Superior temporal gyrus (tissue), 1 donor: ENCODE results near the gene AP5B1.
A peak's percentile ranks its signal among the peaks of the same experiment; 100 is the strongest.
"Not testable (repeated sequence)": the region's sequence is repeated elsewhere in the genome, so short reads cannot be mapped to it uniquely, and the experiment has no call there.

ENCODE experiments used
- DNase-seq: peaks from one replicate; pipeline ENCODE4 v3.0.0-alpha.2; 2016; ENCODE audit errors: extremely low spot score

Gene AP5B1

DNA sequence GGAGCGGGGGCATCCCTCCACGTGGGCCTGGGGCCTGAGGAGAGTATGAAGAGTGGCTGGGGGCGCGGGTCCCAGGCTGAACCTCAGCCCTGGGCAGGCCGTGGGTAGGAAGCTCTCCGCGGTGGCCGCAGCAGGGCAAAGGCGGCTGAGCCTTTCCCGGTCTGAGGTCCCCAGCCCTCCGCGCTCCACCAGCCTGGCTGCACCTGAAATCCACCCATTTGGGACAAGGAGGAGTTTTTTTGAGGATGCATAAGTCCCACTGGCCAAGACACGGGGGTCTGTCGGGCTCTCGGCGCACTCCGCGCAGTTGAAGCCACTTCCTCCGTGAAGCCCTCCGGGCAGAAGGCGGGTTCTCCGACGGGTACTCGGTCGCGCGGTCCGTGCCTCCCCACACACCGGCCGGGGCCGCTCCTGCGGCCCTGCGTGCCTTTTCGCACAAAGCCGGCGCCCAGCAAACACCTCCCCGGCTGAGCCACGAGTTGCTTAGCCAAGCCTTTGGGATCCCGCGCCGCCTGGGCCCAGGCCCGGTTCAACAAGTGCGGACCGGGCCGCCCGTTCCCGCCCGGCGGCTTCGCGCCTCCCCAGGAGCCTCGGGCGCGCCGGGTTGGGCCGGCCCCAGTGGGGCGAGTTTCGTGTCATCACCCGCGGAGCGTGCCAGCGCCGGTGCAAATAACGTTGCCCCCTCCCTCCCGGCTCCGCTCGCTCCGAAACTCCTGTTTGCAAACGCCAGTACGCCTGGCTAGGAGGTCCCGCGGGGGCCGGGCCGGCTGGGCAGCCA is 5.4 kb upstream of the AP5B1 start:
- no peak for DNase-seq

- DNase-seq, result no peak
Measured at GRCh38 chr11:65785319-65786007, 4.7 kb upstream of the AP5B1 start.

DNA sequence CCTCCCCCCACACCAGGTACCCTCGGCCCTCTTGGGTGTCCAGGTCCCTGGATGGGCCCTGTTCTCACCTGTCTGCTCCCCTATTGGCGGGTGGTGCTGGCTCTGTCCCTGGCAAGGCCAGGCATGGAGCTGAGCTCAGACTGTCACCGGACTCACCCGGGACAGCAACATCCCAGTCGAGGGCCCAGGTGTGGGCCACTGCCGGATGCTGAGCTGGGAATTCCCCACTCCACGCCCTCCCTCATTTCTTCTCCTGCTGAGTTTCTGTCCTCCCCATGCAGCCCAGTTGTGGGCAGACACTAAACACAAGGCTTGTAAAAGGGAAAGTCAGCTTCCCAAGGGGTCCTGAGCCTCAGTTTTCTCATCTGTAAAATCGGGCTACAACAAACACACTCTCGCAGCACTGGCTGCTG is 2.0 kb upstream of the AP5B1 start:
- DNase-seq, result no peak

DNA sequence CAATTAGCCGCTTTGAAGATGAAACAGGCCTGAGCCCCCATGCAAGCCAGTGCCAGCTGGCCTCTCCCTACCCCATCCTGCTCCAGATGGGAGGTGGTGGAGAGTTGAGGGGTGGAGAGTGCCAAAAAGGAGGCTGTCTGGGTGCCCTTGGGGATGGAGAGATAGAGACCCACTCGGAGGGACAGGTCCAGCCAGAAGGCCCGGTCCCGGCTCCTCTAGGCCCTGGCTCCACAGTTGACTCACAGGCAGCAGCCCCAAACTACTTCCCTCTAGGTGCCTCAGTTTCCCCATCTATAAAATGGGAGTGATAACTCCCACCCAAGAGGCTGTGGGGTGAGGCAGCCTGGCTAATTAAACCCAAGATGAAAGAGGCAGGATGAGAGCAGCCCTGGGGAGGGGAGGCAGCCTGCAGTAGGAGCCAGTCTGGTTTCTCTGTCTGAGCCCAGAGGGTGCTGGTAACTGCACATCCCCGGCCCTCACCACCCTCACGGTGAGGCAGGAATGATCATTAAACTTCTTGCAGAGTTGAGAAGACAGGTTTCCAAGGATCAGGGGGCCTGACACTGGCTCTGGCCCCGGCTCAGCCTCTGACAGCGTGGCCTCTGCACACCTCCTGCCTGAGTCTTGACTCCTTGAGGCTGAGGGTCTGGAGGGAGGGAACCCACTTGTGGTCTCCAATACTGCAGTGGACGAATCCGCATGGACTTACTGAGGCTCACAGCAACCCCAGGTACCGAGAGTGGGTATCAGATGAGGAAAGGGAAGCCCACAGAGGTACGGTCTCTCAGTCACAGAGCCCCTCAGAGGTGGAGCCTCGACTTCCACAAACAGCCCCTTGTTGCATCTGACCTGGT is 1.4 kb upstream of the AP5B1 start:
- DNase-seq, result no peak

- DNase-seq, result no peak
Measured at GRCh38 chr11:65781152-65781961, 581 bp upstream of the AP5B1 start.

DNA sequence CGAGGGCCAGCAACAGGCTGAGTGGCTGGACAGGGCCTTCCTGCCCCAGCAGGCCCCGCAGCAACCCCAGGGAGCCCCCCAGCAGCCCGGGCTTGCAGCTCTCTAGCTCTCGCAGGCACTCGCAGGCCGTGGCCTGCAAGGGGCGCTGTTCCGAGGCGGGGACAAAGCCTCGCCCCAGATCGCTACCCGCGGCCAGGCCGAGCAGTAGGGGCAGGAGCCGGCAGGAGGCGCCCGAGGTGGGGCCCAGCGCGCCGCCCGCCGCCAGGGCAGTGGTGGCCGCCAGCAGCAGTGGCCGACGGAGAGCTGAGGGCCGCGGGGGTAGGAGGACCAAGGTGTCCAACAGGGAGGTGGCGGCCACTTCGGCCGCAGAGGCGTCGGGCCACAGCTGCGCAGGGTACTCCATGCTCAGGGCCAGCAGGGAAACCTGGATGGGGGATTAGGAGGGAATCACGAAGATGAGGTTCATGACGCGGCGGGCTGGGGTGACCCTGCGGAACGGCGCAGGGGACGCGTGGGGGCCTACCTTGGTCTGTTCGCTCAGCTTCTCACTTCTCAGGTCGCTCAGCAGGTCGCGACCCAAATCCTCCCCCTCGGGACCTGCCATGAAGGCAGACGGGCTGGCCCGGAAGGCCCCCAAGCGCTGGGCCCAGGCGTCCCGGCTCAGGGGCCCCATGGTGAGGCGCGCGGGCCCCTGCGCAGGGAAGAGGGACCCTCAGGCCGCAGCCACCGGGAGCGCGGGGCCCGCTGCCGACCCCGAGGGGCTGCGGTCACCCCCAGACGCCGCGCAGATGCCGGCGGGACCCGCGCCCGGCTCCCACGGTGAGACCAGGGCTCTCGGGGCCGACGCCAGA is 632 bp downstream of the AP5B1 start:
- DNase-seq, result peak; percentile 57

DNA sequence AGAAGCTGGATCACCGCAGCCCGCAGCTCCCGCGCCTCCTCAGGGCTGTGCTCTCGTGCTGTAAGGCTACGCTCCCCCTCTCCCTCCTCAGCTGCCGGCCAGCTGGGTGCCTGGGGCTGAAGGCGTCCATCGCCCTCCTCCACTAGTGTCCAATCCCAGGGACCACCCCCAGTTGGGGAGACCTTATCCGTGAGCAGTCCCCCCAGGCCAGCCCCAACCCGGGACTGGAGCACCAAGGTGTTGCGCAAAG is 1.2 kb downstream of the AP5B1 start:
- DNase-seq, result no peak

DNA sequence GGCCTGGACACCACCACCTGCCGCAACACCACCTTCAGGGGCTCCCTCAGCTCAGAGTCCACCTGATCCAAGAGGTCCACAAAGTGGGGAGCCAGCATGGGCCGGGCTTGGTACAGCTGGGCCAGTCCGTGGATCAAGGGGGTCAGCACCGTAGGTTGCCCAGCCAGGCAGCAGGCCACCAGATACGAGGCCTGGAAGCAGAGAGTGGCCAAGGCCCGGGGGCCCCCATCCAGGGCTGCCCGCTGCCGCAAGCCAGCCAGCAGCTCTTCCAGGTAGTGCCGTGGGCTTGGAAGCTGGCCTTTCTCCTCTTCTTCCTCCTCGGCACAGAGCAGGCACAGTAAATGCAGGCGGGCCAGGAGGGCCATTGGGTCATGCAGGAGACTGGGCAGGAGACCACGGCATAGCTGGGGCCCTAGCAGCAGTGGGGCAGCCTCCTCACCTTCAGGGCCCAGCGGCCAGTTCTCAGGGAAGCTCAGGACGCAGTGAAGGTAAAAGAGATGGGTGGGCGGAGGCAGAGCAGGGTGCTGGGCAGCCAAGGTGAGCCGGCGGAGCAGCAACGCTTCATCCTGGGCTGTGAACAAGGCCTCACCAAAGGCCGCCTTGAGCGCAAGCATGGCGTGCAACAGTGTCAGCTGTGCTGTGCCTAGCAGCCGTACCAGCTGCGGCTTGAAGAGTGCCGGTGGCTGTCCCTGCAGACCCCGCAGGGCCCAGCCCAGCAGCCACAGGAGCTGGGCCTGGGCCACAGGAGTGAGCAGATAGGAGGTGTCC is 1.7 kb downstream of the AP5B1 start:
- no peak for DNase-seq

GRCh38 chr11:65778431-65778900 is 2.3 kb downstream of the AP5B1 start:
- DNase-seq, result no peak

GRCh38 chr11:65777821-65778361 is 2.9 kb downstream of the AP5B1 start:
- DNase-seq, result no peak

GRCh38 chr11:65777241-65777640 is 3.5 kb downstream of the AP5B1 start:
- DNase-seq, result no peak

GRCh38 chr11:65776710-65777141 is 4.0 kb downstream of the AP5B1 start:
- no peak for DNase-seq

GRCh38 chr11:65776196-65776595 is 4.6 kb downstream of the AP5B1 start:
- no peak for DNase-seq

DNA sequence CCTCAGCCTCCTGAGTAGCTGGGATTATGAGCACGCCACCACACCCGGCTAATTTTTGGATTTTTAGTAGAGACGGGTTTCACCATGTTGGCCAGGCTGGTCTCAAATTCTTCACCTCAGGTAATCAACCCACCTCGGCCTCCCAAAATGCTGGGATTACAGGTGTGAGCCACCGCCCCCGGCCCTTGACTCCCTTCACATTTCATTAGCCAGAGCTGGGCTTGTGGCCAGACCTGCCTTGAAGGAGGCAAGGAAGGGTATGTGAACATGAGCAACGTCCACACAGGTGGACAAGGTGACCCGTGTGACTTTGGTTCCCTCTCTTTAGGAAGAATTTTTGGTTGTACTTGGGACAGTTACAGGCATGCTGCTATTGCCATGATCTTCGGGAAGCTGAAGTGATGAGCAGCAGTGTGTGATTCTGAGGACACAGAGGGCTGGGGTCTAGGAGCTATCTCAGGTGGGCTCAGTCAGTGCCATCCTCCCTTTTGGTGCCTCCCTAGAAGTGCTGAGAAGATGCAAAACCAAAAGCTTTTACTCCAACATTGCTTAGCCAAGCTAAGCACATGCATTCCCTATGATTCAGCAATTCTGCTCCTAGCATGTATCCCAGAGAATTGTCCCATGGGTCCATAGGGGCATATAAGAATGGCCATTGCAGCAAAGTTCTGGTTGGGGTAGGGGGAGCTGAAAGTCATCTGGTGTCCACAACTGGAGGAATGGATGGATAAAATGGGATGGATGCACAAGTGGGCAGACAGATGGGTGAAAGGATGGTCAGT is 6.1 kb downstream of the AP5B1 start:
- no peak for DNase-seq

DNA sequence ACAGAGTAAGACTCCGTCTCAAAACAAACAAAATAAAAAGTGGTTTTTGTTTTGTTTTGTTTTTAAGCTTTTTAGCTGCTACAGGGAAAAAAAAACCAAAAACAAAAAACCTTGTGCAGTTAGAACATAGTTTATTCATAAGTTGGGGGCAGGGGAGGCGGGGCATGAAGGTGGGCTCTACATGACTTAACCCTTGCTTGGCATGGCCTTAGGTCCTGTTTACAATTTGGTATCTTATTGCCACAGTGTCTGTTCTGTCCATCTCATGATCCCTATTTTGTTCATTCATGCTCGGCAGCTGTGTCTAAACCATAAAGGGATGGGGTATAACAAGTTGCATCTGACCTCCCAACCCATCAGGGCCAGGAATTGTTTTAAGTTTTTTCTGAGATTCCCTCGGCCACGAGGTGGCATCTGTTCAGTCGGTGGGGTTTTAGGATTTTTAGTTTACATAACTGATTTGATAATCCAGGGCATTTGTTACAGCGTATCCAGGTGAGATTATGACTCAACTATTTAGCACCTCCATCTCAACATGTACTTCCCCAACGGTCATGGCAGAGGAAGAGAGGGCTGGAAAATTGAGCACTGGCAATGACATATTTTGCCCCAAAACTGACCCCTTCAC is 6.9 kb downstream of the AP5B1 start:
- DNase-seq, result no peak

- DNase-seq, result no peak
Measured at GRCh38 chr11:65771589-65772112, 9.1 kb downstream of the AP5B1 start.

DNA sequence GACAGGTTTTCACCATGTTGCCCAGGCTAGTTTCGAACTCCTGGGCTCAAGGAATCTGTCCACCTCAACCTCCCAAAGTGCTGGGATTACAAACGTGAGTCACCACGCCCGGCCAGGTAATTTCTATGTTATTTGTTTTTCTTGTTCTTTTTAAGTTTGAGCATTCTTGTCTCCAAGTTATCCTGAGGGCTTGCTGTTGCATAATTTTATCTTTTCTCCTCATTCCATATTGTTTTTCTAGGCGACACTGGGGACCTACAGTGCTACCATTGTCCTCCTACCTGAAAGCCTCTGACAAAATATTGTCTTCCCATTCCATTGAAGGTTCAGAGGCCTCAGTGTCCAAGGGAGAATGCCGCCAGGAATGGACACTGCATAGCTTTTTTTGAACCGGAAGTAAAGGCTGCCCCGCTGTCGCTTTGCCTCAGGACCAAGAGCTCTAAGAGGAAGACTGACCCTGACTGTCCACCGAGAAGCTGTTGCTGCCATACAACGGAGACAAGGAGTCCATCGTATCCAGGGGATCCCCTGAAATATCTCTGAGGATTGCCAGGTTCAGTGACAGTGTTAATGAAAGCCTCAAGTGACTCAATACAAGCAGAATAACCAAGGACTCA is 9.7 kb downstream of the AP5B1 start:
- no peak for DNase-seq

GRCh38 chr11:65767806-65768205 is 13.0 kb downstream of the AP5B1 start:
- not testable (repeated sequence) for DNase-seq
